HG02610 (cell line): ENCODE measurements around the gene GOPC.
A peak's percentile ranks its signal among the peaks of the same experiment; 100 is the strongest.
"Not testable (repeated sequence)": the region's sequence is repeated elsewhere in the genome, so short reads cannot be mapped to it uniquely, and the experiment has no call there.

Experiments
- ATAC-seq: cut with Tn5 transposase; IDR thresholded peaks from one replicate; pipeline ENCODE4 v1.9.1; 2021; ENCODE audit warnings: mild to moderate bottlenecking, moderate library complexity; ENCODE audit not compliant: unreplicated experiment

Gene GOPC

GRCh38 chr6:117602151-117602898 lies at the start of gene GOPC:
Gene GOPC, minus strand, starts transcription at chr6:117602511. Its CDS starts 223 bp downstream, at chr6:117602288.
- peak; percentile 93 for ATAC-seq

DNA sequence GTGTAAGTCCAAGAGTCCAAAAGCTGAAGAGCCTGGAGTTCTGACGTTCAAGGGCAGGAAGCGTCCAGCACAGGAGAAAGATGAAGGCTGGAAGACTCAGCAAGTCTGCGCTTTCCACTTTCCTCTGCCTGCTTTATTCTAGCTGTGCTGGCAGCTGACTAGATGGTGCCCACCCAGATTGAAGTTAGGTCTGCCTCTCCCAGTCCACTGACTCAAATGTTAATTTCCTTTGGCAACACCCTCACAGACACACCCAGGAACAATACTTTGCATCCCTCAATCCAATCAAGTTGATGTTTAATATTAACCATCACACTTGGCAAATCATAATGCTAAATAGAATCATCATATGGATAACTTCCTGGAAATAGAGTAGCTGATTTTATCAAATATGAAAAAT lies 49.7 kb upstream of the GOPC start:
- ATAC-seq = not testable (repeated sequence)

DNA sequence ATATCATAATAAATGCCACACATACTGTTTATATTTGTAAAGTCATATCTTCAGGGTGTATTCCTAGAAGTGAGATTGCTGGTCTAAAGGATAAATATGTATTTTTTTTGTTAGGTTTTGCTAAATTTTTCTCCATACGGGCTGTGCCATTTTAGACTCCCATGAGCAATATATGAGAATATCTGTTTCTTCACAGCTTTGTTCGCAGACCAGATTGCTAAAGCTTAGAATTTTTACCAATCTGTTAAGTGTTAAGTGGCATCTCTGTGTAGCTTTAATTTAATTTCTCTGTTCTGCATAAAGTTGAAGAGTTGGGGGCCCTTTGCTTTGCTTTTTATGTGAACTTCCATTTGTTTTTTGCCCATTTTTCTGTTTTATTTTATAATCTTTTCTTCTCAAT lies 40.7 kb upstream of the GOPC start:
- no peak for ATAC-seq

DNA sequence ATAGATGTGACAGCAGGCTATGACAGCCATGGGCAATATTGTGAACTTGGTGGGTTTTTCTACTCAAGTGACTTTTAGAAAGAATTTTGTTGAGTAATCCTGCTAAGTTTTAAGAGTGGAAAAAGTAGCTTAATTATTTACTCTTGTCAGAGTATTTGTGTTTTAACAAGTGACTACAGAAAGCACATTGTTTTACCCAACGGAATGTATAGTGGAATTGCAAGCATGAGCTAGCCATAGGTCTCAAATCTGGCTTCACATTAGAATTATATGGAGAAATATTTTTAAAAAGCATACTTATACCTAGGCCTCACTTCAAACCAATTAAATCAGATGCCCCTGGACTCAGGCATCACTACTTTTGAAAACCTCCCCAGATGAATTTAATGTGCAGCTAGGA lies 35.5 kb upstream of the GOPC start:
- no peak for ATAC-seq

- ATAC-seq = no peak
Observed at GRCh38 chr6:117629119-117629660, 26.9 kb upstream of the GOPC start.

- ATAC-seq = no peak
Observed at GRCh38 chr6:117627533-117627932, 25.2 kb upstream of the GOPC start.

GRCh38 chr6:117624869-117625481 lies 22.7 kb upstream of the GOPC start:
- ATAC-seq = no peak

- no peak for ATAC-seq
Observed at GRCh38 chr6:117619178-117619577, 16.9 kb upstream of the GOPC start.

GRCh38 chr6:117617210-117618035 lies 15.1 kb upstream of the GOPC start:
- ATAC-seq = no peak

- no peak for ATAC-seq
Observed at GRCh38 chr6:117616391-117617209, 14.3 kb upstream of the GOPC start.

DNA sequence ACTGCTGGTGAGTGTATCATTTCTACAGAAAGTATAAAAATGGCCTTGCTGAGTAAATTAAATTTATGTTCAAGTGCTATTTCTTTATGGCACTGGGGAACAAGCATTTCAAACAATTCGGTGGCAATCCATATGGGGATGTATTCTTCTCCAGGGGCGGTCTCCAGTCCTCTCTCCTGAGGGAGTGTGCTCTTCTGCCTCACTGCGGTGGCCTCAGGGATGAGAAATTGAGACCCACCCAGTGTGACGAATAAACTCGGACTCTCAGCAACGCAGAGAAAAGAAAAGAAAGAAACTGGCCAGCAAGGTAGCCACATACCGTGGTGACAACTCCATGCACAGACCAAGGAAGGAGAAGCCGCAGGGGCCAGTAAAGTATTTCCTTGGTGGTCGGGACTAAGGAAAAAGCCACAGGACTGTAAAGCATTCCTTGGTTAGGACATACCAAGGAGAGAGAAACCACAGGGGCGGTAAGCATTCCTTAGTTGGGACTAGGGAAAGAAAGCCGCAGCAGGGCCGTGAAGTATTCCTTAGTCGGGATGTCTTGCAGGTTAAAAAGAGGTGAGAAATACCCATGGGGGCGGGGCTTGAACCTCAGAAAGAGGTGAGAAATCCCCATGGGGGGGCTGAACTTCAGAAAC lies 13.6 kb upstream of the GOPC start:
- ATAC-seq = no peak

- no peak for ATAC-seq
Observed at GRCh38 chr6:117613920-117614560, 11.7 kb upstream of the GOPC start.

DNA sequence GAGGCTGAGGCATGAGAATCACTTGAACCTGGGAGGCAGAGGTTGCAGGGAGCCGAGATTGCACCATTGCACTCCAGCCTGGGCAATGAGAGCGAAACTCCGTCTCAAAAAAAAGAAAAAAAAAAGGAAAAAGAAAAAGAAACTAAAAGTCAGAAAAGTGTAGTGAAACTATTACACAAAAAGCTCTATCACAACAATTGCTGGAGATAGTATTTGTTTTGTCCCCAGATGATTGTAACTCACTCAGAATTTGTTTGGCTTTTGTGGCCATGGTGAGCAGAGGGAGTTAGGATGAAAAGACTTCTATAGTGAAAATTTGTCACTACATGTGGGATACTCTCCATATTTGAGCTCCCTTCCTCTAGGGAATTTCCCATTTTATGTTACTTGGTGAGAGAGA lies 5.2 kb upstream of the GOPC start:
- no peak for ATAC-seq

DNA sequence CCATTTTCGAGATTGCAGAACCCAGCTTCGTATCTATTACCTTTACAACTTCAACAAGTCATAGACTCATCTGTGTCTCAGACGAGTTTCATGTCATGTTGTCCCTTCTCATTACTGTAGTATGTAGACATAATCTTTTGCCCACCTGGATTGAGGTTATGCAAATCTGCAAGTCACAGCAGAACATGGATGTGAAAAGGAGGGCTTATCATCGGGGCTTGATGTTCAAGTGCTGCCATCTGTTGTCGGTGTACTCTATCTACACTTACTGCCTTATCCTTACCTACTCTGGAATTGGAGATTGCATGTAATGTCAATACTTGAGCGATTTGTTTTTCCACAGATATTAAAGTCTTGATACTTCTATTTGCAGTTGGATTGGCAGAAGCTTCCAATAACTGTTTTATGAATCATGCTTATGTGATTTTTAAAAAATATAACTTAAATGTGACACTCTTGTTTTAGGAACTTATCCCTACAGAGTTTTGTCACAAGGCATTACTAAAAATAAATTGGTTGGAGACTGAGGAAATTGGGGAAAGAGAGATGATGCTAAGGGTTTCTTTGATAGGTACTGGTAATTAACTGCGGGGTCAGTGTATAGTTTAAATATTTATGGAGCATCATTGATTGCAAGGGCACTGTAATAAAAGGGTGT lies 3.0 kb upstream of the GOPC start:
- peak; percentile 48 for ATAC-seq

DNA sequence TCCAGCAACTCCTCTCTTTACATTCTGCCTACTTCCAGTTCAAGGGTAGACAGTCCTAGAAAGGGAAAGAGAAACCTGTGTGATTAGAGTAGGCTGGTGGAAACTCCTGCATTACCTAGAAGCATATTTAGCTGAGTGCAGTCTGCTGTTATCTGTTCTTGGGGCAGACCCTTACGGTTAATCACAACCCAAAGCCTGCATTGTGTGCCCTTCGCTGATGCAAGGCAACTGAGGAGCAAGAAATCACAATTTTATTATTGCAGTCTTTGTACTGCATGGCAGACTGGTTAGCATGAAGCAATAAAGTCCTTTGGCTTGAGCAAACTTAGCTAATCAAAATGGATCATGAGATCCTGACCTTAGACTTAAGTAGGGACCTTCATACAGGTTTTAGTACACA lies 1.5 kb upstream of the GOPC start:
- ATAC-seq = no peak

DNA sequence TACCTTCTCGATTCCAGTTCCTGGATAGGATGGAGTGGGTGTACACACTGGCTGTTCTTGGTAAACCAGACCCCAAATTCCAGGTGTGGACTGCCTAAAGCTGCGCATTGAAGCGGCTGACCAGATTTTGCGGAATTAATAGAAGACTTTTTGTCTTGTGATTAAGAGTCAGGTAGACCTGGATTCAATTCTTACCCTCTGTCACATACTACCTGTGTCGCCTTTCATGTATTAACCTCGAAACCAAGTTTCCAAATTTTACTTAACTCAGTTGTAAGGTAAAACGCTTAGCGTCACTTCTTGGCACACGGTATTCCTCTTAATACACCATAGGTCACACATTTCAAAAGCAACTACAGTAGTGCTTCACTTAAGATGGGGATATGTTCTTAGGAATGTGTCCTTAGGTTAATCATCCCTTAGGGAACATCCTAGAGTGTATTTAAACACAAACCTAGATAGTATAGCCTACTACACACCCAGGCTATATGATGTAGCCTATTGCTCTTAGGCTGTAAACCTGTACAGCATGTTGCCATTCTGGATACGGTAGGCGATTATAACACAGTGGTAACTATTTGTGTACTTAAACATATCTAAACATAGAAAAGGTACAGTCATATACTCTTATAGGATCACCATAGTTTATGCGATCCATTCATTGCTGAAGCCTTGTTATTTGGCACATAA lies 733 bp upstream of the GOPC start:
- ATAC-seq = no peak

DNA sequence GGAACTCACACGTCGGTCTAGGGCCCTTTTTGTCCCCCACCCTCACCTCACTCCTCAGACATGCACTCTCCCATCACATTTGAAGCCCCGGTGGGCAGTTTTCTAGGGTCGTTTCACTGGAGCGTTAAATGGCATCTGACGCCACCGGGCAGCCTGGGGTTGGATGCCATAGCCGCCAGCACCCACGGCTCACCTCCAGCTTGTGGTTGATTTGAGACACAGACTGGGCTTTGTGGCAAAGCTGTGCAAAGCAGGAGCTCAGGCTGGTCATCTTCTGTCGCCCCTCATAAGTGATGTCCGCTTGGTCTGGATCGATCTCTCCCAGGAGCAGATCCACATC lies 530 bp downstream of the GOPC start:
- ATAC-seq = peak; percentile 4

- ATAC-seq = no peak
Observed at GRCh38 chr6:117600008-117600743, 2.1 kb downstream of the GOPC start.
